OCI-LY3 (cell line): ENCODE results near the gene PKP1.

Experiments
- H2AFZ ChIP-seq: fragments of 200-600, 300-600 bp; shearing (Covaris generic); 2 replicates; pipeline ENCODE4 v1.6.0; 2014; ENCODE audit warnings: antibody characterized with exemption, low read depth, low read length
- H3K27ac ChIP-seq: fragments of 200-600, 300-600 bp; sonication (generic); 2 replicates; pipeline ENCODE4 v1.5.1; 2014; ENCODE audit warnings: mild to moderate bottlenecking, low read length, moderate library complexity, mixed read lengths
- H3K27me3 ChIP-seq: fragments of 200-600, 300-600 bp; sonication (generic); 2 replicates; pipeline ENCODE4 v1.6.1; 2014; ENCODE audit warnings: low read depth, low read length, mixed read lengths
- H3K36me3 ChIP-seq: fragments of 200-600, 300-600 bp; sonication (generic); replicated peaks from 2 replicates; pipeline ENCODE3; 2014; ENCODE audit warnings: low read depth, low read length, mixed read lengths
- H3K4me1 ChIP-seq: fragments of 300-600, 200-600 bp; sonication (generic); 2 replicates; pipeline ENCODE4 v1.6.1; 2014; ENCODE audit warnings: low read length, mixed read lengths
- H3K4me2 ChIP-seq: fragments of 200-600, 300-600 bp; sonication (generic); 2 replicates; pipeline ENCODE4 v1.6.1; 2014; ENCODE audit warnings: low read length, mixed read lengths
- H3K4me3 ChIP-seq: fragments of 300-600, 200-600 bp; sonication (generic); 2 replicates; pipeline ENCODE4 v1.5.1; 2014; ENCODE audit warnings: antibody characterized with exemption, mild to moderate bottlenecking, low read length, moderate library complexity
- H3K79me2 ChIP-seq: fragments of 300-600, 200-600 bp; shearing (Covaris generic); 2 replicates; pipeline ENCODE4 v1.6.1; 2014; ENCODE audit warnings: mild to moderate bottlenecking, low read length, mixed read lengths
- H3K9ac ChIP-seq: fragments of 300-600, 200-600 bp; shearing (Covaris generic); 2 replicates; pipeline ENCODE4 v1.6.0; 2014; ENCODE audit warnings: mild to moderate bottlenecking, low read length, moderate library complexity
- H3K9me3 ChIP-seq: fragments of 200-600, 300-600 bp; shearing (Covaris generic); 2 replicates; pipeline ENCODE4 v1.6.1; 2014; ENCODE audit warnings: low read length, mixed read lengths; ENCODE audit not compliant: insufficient read depth
- H4K20me1 ChIP-seq: fragments of 200-600, 300-600 bp; sonication (generic); 2 replicates; pipeline ENCODE4 v1.6.1; 2016; ENCODE audit warnings: low read length, mixed read lengths; ENCODE audit not compliant: insufficient read depth
- EZH2phosphoT487 ChIP-seq: fragments of 200-600 bp; shearing (Covaris generic); IDR thresholded peaks from 2 replicates; pipeline ENCODE4 v1.6.1; 2018; ENCODE audit warnings: antibody characterized with exemption, mixed run types, low read depth
- TF ChIP-seq, protein P1 (sequence below): fragments of 200-600, 300-600 bp; sonication (generic); IDR thresholded peaks from 2 replicates; pipeline ENCODE4 v1.5.1; 2014; ENCODE audit warnings: antibody characterized with exemption, low read length, low read depth

Gene PKP1

DNA sequence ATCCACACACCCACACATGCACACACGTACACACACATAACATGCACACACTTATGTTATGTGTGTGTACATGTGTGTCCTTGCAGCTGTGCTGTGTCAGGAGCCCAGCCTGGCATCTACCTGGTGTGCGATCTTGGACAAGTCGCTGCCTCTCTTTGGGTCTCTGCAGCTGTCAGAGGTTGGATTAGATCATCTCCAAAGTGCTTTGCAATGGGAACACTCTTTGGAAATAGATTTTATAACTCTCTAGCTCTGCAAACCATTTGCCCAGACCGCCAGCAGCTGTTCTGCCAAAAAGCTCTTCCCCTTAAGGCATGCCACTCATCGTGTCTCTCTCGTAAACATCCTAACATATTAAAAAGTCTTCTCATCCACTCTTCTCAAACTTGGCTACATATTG lies 4.7 kb downstream of the PKP1 start:
- H4K20me1 ChIP-seq, result no peaks in the 10 kb centered on the region

DNA sequence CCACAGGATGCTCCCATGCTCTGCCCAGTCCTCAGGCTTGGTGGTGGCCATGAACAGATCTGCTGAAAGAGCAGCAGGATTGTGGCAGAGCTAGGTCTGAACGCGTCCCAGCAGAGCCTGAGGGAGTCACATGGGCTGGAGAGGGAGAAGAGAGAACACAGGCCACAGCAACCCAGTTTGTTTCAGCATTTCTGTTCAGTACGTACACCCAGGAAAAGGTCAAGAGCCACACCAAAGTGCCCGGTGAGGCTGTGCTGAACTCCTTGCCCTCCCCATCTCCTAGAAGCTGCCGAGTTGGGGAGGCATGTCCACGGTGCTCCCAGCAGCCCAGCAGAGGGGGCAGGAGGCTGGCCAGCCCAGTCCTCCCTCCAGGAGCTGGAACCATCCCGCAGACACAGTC lies 5.5 kb downstream of the PKP1 start:
- Histone ChIP-seq H3K9me3 (no peaks in the 10 kb centered on the region), H3K4me3 (no peak overlapping the region), H2AFZ (no peak overlapping the region), H3K27me3 (peaks cover 52% of the 10 kb centered on the region), H3K9ac (no peak overlapping the region), H3K4me2 (no peak overlapping the region), H4K20me1 (no peaks in the 10 kb centered on the region), H3K36me3 (no peaks in the 10 kb centered on the region), H3K27ac (no peak overlapping the region), H3K4me1 (no peaks in the 10 kb centered on the region), H3K79me2 (no peaks in the 10 kb centered on the region)
- TF ChIP-seq, protein P1, sequence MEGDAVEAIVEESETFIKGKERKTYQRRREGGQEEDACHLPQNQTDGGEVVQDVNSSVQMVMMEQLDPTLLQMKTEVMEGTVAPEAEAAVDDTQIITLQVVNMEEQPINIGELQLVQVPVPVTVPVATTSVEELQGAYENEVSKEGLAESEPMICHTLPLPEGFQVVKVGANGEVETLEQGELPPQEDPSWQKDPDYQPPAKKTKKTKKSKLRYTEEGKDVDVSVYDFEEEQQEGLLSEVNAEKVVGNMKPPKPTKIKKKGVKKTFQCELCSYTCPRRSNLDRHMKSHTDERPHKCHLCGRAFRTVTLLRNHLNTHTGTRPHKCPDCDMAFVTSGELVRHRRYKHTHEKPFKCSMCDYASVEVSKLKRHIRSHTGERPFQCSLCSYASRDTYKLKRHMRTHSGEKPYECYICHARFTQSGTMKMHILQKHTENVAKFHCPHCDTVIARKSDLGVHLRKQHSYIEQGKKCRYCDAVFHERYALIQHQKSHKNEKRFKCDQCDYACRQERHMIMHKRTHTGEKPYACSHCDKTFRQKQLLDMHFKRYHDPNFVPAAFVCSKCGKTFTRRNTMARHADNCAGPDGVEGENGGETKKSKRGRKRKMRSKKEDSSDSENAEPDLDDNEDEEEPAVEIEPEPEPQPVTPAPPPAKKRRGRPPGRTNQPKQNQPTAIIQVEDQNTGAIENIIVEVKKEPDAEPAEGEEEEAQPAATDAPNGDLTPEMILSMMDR, result no peak
- no peak for TF ChIP-seq EZH2phosphoT487

More for the DNA sequence above, 4.7 kb downstream of the PKP1 start:
- no peak overlapping the region for H2AFZ ChIP-seq
- H3K4me2 ChIP-seq, result no peak overlapping the region
- no peak overlapping the region for H3K9ac ChIP-seq
- H3K4me1 ChIP-seq, result no peaks in the 10 kb centered on the region
- no peak overlapping the region for H3K27ac ChIP-seq
- peaks cover 44% of the 10 kb centered on the region for H3K27me3 ChIP-seq
- H3K9me3 ChIP-seq, result no peaks in the 10 kb centered on the region
- no peaks in the 10 kb centered on the region for H3K79me2 ChIP-seq
- H3K36me3 ChIP-seq, result no peaks in the 10 kb centered on the region
- TF ChIP-seq, protein P1, result no peak
- no peak for TF ChIP-seq EZH2phosphoT487
- no peak overlapping the region for H3K4me3 ChIP-seq

DNA sequence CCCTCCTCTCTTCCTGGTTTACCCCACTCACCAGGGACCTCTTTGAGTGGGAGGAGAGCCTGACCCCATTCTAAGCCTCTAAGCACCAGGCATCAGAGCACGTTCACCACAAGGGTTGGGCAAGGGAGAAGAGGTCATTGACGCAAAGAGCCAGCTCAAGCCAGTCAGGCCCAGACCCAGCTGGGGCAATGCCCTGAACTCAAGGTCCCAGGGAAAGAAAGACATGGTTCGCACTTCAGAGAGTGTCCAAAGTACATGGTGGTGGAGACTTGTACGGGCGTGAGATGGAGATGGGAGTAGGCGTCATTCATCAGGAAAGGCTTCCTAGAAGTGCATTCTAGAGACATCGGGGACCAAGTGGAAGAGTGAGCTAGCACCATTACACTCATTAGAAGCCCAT lies 7.2 kb downstream of the PKP1 start:
- Histone ChIP-seq H3K27ac (no peak overlapping the region), H3K36me3 (no peaks in the 10 kb centered on the region), H3K9ac (no peak overlapping the region), H4K20me1 (no peaks in the 10 kb centered on the region), H3K4me3 (no peak overlapping the region), H3K4me1 (no peaks in the 10 kb centered on the region), H3K27me3 (peaks cover 68% of the 10 kb centered on the region), H2AFZ (no peak overlapping the region), H3K79me2 (no peaks in the 10 kb centered on the region), H3K9me3 (no peaks in the 10 kb centered on the region), H3K4me2 (no peak overlapping the region)
- TF ChIP-seq EZH2phosphoT487, result no peak
- TF ChIP-seq, protein P1, result no peak

DNA sequence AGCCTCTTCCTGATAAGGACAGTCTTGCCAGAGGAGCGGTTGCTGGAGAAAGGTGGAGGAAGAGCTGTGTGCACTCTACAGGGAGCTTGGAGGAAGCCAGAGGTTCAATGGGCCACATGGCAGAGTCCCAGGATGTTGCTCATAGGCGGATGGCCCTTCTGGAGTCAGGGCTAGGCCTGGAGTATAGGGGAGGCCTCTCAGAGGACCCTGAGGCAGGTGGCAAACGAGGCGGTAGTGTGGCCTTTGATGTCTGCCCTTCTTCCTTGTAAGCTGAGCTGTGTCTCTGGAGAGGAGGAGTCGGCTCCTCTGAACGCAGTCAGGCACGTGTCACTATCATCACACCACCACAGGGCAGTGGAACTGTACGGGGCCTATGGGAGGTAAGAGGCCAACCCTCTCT lies 8.6 kb downstream of the PKP1 start:
- no peak overlapping the region for H3K4me2 ChIP-seq
- H4K20me1 ChIP-seq, result no peaks in the 10 kb centered on the region
- no peaks in the 10 kb centered on the region for H3K9me3 ChIP-seq
- no peaks in the 10 kb centered on the region for H3K79me2 ChIP-seq
- no peak overlapping the region for H3K9ac ChIP-seq
- peaks cover 67% of the 10 kb centered on the region for H3K27me3 ChIP-seq
- no peak overlapping the region for H3K27ac ChIP-seq
- H3K36me3 ChIP-seq, result no peaks in the 10 kb centered on the region
- H2AFZ ChIP-seq, result no peak overlapping the region
- no peak for TF ChIP-seq EZH2phosphoT487
- TF ChIP-seq, protein P1, result no peak
- no peaks in the 10 kb centered on the region for H3K4me1 ChIP-seq
- H3K4me3 ChIP-seq, result no peak overlapping the region
